ENCODE results near the gene IGFBP1. TPM values are rescaled to one million over a fixed set of nuclear protein-coding genes. Genes with fewer than 3 reads are reported as not detected.

IGFBP1 gene
- total RNA-seq, 1 donor from 2014 or later = not detected

GRCh38 chr7:45901566-45901965 is 13.3 kb downstream of the IGFBP1 start:
- intact Hi-C loops (cut with micrococcal nuclease) = no loop called here

DNA sequence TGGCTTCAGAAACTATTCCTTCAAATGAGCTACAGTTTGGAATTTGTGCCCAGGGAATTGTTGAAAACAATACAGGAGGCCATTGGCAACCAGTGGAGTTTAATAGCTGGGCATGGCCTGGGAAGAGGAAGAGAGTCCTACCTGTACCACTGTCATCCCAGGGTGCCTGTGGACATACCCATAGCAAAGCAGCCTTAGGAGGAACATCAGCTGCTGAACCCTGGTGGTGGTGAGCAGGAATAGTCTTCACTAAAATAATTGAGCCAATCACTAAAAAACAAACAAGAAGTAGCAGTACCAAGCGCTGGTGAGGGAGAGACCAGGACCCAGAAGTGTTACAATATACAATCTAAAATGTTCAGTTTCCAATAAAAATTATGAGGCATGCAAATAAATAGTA is 14.5 kb downstream of the IGFBP1 start:
- intact Hi-C loops (cut with micrococcal nuclease) = no loop called here

- intact Hi-C loops (cut with micrococcal nuclease) = no loop called here
These were observed 21.3 kb downstream of the IGFBP1 start for GRCh38 chr7:45909561-45909960.

DNA sequence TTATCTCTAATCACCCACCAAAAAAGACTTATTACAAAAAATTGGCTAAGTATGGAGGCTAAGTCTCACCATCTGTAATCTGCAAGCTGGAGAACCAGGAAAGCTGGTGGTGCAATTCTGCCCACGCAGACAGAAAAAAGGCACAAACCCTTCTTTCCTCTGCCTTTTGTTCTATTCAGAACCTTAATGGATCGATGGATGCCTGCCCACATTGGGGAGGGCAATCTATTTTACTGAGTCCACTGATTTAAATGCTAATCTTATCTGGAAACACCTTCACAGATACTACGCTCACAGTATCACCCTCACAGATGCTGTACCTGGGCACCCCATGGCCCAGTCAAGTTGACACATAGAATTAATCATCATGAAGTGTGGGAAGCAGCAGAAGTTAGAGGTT is 22.6 kb downstream of the IGFBP1 start:
- intact Hi-C loops (cut with micrococcal nuclease) = no loop called here

DNA sequence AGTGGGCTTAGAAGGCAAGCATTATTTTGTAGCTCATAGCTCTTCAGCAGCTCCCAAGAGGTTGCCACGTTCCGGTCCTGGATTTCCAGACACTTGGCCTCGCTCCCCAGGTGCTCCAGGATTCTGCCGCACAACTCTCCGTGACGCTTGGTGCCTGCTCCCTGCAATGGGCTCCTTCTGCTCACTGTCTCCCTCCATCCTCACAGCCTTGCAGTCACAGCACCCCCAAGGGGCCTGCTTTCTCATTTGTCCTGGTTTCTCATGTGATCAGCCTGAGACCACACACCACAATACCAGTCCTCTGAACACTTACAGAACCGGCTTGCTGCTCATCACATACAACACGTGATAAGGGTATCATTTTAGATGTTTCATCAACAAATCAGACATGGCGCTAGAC is 23.0 kb downstream of the IGFBP1 start:
- intact Hi-C loops (cut with micrococcal nuclease) = no loop called here

DNA sequence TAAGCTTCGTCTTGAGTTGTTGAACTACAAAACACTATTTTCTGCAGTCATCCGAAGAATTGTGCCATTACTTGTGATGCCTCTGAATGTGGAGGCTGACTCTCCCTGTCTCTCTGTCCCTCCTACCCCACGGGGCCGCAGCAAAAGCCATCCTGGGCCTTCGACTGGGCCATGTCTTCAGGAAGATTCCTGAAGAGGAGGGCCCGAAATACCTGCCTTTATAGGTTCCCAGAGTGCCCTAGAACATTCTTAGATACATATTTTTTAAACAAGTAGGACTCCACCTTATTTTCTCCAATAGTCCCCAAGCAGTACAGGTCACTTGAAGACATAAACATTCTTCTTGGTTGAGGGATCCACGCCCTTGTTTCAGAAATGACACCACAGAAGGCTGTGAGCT is 24.7 kb downstream of the IGFBP1 start:
- intact Hi-C loops (cut with micrococcal nuclease) = no loop called here

- intact Hi-C loops (cut with micrococcal nuclease) = loop anchor here (5.0 kb wide), 1 partner anchor 1902 kb away; no protein-coding TSS in a partner anchor
These were observed 26.6 kb downstream of the IGFBP1 start for GRCh38 chr7:45914911-45915310.

DNA sequence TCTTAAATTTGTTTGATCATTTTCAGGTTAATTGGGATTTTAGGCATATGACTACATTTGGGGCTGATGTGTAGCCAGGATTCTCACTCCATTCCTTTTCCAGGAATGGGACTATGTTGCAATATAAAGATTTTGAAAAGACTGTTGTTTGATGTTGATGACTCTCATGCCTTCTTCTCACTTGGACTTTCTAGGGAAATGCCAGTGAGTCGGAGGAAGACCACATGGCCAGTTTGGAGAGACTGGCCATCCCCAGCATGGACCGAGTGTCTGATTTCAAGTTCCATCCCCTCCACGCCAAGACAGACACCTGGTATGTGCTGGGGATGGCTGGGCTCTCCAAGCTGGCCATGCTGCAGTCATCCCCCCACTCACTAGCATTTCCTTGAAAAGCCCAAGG is 27.3 kb downstream of the IGFBP1 start:
- intact Hi-C loops (cut with micrococcal nuclease) = loop anchor here (2.0 to 5.0 kb wide), 2 partner anchors 437 to 1902 kb away; no protein-coding TSS in a partner anchor

DNA sequence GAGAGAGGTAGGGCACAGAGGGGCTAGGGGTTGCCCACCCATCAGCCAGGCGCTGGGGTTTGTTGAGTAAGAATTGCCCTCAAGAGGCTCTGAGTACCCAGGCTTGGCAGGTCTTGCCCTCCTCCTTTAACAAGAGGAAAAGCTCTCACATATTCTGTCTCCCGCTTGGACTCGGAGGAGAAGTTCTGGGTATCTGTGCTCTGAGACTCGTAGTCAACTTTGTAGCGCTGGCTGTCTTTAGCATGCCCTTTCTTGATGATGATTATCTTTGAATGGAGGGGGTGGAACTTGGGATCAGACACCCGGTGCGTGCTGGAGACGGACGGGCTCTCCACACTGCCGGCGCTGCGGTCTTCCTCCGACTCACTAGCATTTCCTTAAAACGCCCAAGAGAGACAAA is 28.8 kb downstream of the IGFBP1 start:
- intact Hi-C loops (cut with micrococcal nuclease) = loop anchor here (1.0 to 5.0 kb wide), 3 partner anchors 436 to 1900 kb away; no protein-coding TSS in a partner anchor

- intact Hi-C loops (cut with micrococcal nuclease) = loop anchor here (1.0 to 5.0 kb wide), 3 partner anchors 435 to 1900 kb away; no protein-coding TSS in a partner anchor
These were observed 29.4 kb downstream of the IGFBP1 start for GRCh38 chr7:45917658-45918057.

DNA sequence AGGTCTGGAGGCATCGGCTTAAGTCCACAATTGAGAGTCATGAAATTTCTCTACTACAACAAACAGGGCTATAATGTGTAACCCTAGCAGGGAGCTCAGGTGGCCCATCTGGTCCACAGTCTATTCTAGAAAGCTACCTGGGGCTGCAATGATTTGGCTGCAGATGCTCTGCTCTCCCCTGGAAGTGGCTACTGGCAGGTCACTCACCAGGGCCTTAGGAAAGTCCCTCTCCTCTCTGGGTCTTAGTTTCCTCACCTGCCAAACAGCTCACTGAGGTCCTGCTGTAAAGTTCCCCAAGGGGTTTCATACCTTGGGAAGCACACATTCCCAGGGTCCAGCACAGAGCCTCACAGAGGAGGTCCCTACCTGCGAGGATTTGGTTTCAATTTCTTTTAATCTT is 30.3 kb downstream of the IGFBP1 start:
- intact Hi-C loops (cut with micrococcal nuclease) = loop anchor here (5.0 kb wide), 1 partner anchor 1899 kb away; no protein-coding TSS in a partner anchor

DNA sequence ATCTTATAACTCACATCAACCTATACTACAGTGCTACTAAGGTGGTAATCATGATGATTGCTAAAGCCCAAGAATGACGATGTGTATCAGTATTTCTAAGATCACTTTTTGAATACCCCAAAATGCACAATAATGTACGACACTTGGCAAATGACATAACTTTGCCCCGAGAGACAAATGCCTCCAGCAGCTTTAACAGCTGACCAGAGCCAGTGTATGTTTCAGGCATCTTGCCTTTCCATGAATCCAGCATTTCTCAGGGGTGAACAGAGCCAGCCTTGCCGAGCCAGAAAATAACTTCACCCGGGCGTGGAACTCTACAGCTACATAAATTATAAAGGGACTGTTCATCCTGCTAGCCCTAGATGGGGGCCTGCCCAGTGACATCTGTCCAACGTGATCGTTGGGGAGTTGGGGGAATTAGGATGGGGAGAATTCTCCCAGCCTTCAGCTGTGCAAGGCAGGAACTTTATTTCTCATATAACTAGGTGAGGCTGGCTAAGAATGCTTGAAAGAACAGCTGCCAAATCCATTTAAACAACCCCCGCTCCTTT is 31.0 kb downstream of the IGFBP1 start:
- intact Hi-C loops (cut with micrococcal nuclease) = loop anchor here (5.0 kb wide), 1 partner anchor 1898 kb away; no protein-coding TSS in a partner anchor

GRCh38 chr7:45919993-45920459 is 31.7 kb downstream of the IGFBP1 start:
- intact Hi-C loops (cut with micrococcal nuclease) = loop anchor here (5.0 kb wide), 1 partner anchor 1897 kb away; no protein-coding TSS in a partner anchor

DNA sequence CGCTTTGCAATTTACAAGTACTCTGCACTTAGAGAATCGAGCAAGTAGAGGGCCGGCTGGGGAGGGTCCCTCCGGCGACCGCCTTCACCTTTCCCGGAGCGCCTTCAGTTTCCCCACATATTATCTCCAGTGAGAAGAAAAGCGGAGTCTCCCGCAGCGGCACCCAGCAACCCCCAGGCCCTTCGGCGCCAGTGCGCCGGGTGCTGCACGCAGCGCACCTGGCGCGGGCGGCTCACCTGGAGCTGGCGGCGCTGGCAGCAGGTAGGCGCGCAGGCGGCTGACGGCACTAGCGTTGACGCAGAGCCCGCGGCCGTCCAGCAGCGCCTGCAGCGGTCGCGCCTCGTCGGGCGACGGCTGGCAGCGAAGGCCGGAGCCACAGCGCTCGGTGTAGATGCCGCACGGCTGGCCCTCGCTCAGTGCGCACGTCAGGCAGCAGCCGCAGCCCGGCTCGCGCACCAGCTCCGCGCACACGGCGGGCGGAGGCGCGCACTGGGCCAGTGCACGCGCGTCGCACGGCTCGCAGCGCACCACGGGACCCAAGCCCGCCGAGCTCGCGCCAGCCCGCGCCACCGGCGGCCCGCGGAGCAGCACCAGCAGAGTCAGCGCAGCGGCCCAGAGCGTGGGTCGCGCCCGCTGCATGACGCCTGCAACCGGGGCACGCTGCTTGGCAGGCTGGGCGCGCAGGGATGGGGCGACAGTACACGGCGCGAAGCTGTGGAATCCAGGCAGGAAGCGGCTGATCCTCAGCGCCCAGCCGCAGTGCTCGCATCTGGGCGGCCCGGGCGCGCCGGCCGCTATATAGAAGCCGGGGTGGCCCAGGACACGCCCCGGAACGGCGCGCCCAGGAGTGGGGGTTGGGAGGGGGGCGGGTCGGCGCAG is 32.5 kb downstream of the IGFBP1 start, which contains the start of gene IGFBP3:
Gene IGFBP3, minus strand, starts transcription at position 771 of the 879 bp plus-strand sequence. Its CDS starts 132 bp downstream, at position 639.
- intact Hi-C loops (cut with micrococcal nuclease) = no loop called here

- intact Hi-C loops (cut with micrococcal nuclease) = no loop called here
These were observed 33.1 kb downstream of the IGFBP1 start for GRCh38 chr7:45921381-45921698.

DNA sequence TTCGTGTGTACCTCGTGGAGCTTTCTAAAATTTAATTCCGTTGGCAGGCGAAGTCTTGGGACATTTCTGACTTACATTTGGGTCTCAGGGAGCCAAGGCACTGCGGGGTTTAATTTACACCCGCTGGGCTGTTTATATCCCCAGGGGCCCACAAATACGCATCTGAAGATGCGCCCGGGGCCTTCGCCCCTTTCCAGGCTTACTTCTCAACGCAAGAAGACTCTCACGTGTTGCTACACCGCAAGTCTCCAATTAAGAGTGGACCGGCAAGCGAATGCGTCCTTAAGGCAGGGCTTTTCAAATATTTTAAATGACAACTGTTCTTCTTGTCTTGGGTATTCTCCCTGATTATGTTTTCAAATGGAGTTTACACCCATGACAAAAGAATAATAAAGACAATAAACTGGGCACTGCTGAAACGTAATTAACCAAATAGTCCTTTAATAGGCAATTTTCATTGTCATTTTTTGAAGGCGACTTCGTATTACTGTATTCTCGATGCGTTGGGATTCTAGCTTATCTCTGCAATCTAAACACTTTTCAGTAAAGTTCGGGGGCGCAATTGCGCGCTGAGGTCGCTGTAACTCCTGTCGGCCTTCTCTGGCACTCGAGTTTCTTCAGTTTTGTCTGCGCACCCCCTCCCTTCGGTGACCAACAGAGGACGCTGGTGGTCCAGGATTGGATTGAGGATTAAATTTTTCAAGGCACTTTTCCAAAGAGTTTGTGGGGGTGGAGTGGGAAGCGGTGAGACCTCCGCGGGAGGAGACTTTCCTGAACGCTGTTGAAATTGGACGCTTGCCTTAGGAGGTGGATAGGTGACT is 33.6 kb downstream of the IGFBP1 start:
- intact Hi-C loops (cut with micrococcal nuclease) = no loop called here

- intact Hi-C loops (cut with micrococcal nuclease) = loop anchor here (1.0 kb wide), 1 partner anchor 1331 kb away; no protein-coding TSS in a partner anchor
These were observed 34.5 kb downstream of the IGFBP1 start for GRCh38 chr7:45922810-45923209.

DNA sequence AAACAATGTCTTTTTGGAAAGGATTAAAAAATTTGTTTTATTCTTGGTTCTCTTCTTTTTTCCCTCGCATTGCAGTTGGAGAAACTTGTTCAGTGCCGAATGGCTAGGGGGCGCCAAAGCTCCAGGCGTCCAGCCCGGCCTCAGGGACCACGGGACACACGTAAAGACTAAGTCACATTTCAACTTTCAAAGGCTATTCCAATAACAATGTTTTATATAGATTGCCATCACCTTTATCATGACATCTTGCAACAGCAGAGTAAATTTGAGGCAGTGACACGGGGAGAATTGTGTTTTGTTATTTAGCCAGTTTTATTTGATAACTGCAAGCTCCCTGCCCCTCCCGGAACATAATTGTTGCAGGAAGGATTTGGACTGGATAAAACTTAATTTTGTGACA is 35.0 kb downstream of the IGFBP1 start:
- intact Hi-C loops (cut with micrococcal nuclease) = loop anchor here (1.0 kb wide), 1 partner anchor 1331 kb away; no protein-coding TSS in a partner anchor

DNA sequence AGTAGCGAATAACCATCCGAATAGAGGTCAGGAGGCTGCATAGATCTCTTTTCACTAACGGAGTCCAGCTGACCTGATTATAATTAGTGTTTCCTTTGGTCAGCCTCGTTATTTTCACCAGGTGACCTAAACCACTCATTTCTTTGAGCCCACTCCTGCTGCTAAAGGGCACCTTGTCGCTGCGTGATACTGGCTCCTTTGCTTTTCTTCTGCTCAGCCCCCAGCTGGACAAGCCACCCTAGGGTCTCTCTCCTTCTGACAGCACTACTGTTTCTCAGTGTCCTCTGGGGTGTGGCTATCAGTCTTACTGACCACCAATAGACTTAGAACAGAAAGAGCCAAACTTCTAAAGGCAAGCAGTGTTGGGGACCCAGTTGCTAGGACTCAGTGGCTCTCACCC is 35.5 kb downstream of the IGFBP1 start:
- intact Hi-C loops (cut with micrococcal nuclease) = loop anchor here (1.0 kb wide), 1 partner anchor 1330 kb away; no protein-coding TSS in a partner anchor

GRCh38 chr7:45924283-45924682 is 36.0 kb downstream of the IGFBP1 start:
- intact Hi-C loops (cut with micrococcal nuclease) = no loop called here

DNA sequence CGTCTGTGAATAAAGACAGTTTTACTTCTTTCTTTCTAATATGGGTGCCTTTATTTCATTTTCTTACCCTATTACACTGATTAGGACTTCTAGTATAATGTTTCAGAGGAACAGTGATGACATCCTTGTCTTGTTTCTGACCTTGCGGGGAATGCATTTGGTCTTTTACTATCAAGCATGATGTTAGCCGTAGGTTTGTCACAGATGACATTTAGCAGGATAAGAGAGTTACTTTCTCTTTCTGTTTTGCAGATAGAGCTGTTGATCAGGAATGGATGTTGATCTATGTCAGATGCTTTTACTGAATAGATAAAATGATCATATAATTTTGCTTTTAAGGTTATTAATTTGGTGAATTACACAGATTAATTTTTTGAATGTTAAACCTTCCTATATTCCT is 39.4 kb downstream of the IGFBP1 start:
- intact Hi-C loops (cut with micrococcal nuclease) = no loop called here
